HuH-7.5 (cell line): Measurements from ENCODE around the gene ZNF19.

Source experiments
- DNase-seq: peaks from one replicate; pipeline ENCODE4 v3.0.0; 2011; ENCODE audit warnings: low spot score

Gene ZNF19

DNA sequence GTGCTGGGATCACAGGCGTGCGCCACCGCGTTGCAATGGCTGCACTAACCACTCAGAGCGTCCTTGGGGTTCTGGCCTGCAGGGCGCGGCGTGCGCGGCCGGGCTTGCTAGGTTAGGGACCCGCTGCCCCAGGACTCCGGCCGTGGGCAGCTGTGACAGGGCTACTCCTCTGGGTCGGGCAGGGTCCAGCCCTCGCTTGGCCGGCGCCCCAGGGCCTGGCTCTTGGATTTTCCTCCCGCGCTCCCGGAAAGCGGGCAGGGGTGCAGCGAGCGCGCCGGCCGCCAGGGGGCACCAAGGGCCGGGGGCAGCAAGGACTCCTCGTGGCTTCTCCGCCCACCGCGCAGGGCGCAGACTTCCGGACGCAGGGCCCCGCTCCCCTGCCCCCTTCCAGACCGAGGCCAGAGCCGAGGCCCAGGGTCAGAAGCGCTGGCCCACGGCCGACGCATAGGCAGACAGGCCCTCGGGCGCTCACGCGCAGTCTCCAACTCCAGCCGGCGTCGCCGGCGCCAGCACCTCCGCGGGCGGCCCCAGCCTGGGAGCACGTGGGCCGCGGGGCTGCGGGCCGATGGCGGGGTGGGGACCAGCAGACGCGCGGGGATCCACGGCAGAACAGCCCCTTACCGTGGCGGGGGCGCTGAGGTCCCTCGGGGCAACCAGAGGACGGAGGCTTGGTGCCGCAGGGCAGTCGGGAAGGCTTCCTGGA, 47.6 kb downstream of the ZNF19 start:
- DNase-seq: no peak

DNA sequence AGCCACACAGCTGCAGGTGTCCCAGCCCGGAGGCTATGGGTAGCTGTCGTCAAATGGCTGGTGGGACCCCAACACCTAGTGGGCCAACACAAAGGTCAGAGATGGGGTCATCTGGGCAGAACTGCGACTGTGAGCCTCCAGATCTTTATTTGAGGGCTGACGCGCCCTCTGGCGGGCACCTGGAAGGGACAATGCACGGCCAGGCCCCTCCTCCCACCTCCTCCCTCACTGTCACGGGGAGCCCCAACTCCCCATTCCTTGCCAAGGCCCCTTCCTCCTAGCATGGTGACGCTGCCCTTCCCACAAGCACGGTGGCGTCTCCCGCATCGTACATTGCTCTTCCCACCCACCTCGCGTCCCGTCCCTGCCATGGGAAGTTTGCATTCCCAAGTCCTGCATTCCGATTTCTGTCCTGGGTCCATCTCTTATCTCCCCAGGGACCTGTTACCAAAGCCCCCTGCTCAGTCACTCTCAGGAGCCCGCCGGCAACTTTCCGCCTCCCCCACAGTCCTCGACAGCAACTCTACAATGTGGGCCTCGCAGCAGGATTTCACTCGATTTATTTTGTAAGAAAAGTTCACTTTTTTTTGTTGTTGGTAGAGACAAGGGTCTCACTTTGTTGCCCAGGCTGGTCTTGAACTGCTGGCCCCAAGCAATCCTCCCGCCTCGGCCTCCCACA, 48.3 kb downstream of the ZNF19 start:
- DNase-seq: no peak

DNA sequence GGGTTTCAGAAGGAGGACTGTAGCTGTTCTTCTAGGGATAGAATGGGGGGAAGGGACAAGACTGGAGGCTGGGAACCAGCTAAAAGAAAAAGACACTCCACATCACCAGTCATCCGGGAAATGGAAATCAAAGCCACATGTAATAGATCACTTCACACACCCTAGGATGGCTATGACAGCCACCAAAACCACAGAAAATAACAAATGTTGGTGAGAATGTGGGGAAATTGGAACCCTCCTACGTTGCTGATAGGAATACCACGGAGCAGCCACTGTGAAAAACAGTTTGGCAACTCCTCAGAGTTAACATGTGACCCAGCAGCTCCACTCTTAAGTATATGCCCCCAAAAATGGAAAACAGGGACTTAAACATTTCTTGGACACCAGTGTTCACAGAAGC, 49.6 kb downstream of the ZNF19 start:
- no peak for DNase-seq

DNA sequence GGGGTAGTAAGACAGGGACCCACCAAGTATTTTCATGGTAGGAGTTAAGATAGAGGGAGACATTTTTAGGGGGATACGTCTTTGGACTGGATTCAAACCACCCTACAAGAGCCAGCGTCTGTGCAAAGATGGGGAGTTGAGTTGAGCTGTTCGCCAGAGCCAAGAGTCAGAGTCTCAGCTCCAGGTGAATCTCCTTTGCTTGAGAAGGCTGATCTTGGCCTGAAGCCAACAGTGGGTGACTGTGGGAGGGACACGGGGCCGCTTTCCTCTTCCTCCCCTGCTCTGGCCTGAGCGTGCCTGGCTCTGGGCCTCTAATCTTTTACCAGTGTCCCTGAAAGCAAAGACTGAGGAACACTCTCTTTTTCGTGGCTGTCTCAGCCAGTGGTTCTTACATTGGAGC, 52.7 kb downstream of the ZNF19 start:
- DNase-seq: no peak

DNA sequence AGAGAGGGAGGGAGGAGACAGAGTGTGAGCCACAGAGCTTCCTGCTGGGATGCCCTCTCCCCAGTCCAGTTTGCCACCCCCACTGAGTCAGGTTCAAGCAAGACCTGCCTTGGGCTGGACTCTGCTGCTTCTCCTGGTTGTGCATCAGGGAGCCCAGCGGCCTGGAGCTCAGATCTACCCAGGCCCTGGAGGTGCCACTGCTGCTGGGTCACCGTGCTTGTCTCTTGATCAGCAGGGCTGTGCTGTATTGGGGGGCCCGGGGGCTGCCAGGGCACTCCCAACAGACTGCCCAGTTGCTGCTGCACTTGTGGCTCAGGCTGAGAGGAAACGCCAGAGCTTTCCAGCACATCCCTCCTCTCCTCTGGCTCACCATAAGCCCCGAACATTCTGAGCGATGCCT, 56.2 kb downstream of the ZNF19 start:
- no peak for DNase-seq

DNA sequence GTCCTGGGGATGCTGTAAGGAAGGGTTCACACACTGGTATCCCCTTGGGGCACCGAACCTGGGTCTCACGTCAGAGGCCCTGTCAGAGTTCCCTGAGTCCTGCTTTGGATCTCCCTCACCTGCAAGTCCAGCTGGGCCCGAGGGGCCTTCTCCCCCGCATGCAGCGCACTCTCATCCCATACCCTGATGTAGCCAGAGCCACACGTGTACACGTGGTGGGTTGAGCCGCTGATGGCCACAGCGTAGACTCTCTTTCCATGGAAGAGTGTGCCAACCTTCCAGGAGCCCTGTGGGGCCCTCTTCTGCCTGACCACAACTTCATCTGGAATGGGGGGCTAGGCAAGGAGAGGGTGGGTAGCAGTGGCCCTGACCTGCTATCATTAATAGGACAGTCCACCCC, 57.1 kb downstream of the ZNF19 start:
- DNase-seq: no peak

DNA sequence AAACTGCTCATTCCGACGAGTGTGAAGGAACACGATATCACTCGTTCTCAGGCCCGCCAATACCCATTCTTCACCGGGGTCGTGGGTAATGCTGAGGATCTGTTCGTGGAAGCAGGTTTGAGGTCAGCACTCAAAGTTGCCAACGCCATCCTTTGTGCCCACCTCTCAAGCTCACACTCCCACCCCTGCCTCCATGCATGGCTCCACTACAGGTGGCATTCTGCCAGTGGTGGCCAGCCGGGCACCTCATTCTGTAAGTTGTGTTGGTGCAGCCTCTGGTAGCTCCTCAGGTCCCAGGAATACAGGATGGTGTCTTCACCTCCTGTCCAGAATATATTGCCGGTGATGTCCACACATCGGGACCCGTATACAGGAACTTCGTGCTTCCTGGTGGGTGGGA, 57.9 kb downstream of the ZNF19 start:
- DNase-seq: no peak

DNA sequence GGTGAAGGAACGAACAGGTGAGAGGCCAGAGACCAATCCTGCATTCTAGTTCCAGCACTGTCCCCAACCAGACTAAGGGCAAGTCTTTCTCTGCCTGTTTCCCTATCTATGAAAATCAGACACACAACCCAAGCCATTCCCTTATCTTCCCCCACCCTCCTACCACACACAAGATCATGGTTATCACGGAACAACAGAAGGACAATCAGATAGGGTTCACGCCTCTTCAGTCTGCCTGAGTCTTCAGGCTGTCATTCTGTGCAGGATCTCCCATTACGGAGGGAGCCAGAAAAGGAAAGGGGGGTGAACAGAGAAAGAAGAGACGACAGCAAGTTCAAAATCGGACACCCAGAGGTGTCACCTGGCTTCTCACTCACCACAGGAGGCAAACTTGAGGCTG, 58.4 kb downstream of the ZNF19 start:
- no peak for DNase-seq

DNA sequence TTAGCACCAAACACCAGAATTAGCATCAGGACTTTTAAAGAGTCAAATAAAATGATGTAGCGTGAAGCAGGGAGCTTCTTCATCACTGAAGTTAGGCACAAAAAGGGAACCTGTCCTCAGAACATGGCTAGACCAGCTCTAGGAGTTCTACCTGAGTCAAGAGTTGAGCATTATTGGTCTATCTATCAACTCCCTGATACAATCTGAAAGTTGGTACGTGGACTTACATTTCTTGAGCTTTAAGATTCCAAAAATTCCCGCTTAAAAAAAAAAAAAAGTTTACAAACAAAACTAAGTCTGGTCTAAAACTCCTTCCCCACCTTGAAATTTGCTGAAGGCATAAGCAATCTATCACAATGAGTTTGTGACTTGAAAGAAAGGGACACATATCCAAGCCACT, 59.5 kb downstream of the ZNF19 start:
- no peak for DNase-seq

DNA sequence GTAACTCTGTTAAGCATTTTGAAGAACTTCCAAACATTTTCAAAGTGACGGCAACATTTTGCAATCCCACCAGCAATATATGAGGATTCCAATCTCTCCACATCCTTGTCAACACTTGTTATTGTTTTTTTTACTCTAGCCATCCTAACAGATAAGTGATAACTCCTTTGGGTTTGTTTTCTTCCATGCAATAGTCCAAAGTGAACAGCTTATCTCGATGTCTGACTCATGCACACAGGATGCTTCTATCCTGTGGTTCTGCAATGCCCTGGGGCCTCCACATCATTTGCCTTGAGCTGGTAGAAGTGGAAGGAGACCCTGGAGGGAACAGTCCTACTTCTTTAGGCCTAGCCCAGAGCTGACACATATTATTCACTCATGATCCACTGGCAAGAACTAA, 60.2 kb downstream of the ZNF19 start:
- DNase-seq: no peak

DNA sequence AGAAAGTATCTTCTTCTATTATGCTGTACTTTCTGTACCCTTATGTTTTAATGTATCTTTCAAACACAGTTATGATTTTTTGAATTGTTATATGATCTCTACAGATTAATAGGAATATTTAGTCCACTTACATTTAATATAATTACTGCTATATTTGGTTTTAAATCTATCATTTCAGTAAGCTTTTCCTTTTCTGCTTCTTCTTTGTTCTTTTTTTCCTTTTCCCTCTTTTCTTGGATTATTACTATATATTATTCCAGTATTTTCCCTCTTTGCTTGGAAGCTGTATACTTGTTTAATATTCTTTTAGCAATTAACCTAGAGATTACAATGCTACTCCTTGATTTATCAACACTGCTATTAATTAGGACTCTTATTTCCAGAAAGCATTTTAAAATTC, 60.7 kb downstream of the ZNF19 start:
- no peak for DNase-seq

DNA sequence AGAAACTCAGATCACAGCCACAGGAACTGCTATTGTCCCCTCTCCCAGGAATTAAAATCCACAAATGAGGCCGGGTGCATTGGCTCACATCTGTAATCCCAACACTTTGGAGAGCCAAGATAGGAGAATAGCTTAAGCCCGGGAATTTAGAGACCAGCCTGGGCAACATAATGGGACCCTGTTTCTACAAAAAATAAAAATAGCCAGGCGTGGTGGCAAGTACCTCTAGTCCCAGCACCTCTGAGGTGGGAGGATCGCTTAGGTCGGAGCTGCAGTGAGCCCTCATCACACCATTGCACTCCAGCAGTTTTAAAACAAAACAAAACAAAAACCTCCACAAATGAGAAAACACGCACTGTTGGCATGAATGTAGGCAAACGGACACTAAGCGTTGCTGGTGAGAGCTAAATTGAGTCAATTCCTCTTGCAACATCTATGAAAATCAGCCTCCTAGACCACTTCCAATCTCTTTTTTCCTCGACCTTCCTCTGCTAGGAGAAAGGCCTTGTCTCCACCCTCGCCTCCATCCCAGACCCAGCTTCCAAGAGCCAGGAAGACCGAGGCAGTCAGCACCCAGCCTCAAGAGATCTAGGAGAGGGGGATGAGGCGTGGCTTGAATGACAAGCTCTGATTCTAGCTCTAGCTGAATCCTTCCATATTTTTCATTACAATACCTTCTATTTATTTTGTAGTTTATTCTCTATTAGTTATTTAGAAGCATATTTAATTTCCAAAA, 62.1 kb downstream of the ZNF19 start:
- no peak for DNase-seq

DNA sequence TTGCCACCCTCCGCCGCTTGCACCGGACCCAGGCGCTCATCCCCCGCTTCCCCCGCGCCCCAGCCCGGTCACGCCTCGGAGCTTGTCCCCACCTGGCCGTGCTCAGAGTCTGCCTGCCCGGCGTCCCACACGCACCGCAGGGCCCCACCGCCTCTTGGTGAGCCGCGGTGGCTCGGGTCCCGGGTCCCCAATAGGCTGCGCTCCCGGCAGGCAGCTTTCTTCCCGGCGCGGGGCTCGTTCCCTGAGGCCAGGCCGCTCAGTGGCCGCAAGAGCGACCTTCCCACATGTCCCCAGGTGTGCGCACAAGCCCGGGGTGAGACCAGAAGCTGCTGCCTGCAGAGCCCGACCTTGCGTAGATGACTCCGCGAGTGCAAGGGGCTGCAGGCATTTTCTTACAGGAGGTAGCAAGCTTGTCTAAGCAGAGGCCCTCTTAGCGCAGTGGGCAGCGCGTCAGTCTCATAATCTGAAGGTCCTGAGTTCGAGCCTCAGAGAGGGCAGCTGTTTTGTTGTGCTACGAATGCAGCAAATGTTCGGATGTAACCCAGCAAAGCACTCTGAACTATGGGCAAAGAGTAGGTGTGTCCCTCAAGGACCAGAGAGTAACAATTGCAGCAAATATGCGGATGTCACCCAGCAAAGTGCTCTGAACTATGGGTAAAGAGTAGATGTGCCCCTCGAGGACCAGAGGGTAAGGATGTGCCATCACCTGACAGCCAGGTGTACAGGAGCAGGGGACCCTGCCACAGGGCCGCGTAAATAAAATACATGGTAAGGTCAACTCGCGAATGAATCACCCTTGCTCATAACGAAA, 62.9 kb downstream of the ZNF19 start:
- DNase-seq: peak; percentile 85

DNA sequence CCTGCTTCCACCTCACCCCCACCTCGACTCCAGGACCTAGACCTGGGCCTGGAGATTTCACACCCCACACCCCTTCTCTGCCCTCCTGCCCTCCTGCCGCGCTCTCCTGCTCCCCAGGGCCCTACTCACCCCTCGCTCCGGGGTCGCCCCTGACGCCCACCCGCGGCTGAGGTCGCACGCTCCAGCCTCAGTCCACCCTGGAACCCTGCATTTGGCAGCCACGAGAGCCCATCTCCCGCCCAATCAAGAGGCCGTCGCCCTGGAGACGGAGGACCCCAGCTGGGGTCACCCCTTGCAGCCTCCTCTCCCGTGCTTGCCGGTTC, 63.4 kb downstream of the ZNF19 start:
- DNase-seq: no peak

DNA sequence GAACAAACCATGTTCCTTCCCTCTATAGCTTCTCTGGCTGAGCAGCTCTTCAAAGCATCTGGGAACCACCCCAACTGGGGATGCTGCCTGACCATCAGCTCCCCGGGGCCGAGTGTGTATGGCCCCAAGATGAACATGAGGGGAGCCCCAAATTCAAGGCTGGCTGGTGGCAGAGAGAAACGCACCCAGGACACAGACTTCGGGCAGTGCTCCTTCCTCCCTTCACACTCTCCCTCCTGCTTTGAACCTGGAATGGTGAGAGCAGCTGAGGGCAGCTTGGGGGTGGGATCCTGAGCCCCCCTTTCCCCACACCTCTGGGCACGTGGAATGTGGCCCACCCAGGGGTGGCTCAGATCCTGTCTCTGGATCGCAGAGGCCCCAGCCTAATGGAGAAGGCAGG, 64.5 kb downstream of the ZNF19 start:
- DNase-seq: no peak

DNA sequence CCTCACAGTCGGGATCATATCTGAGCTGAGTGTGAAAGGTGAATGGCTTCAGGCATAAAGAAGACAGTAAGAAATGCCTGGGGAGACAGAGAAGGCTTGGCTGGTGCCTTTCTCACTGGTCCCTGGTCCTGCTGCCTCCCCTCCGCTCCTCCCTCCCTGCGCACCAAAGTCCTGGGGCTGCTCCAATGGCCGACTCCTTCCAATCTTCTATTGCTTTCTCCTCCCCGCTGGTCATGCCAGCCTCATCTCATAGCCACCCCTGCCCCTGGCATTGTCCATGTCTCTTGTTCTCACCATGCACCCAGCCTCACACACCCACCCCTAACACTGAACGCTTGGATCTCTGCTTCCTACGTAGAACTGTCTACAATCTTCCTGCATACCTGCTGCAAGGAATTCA, 65.3 kb downstream of the ZNF19 start:
- DNase-seq: no peak
